Neural cell (in vitro differentiated cells): Measurements from ENCODE around the gene ZNF567. TPM values are rescaled to one million over a fixed set of nuclear protein-coding genes. Genes with fewer than 3 reads are reported as not detected.

Experiments used
- H2AFZ ChIP-seq: fragments of 200-600, 300-800 bp; sonication (generic), shearing (Covaris generic); 2 replicates; pipeline ENCODE4 v1.6.0; 2014; ENCODE audit warnings: low read depth, mild to moderate bottlenecking, antibody characterized with exemption, low read length, moderate library complexity
- H3F3A ChIP-seq: fragments of 200-600 bp; shearing (Covaris generic); 2 replicates; pipeline ENCODE4 v1.6.1; 2016; ENCODE audit warnings: mild to moderate bottlenecking, moderate library complexity, mixed read lengths, antibody characterized with exemption, low read length; ENCODE audit not compliant: insufficient read depth, poor library complexity, severe bottlenecking
- H3K27ac ChIP-seq: fragments of 200-600, 300-800 bp; sonication (generic), shearing (Covaris generic); 2 replicates; pipeline ENCODE4 v1.5.1; 2014; ENCODE audit warnings: mild to moderate bottlenecking, low read length, moderate library complexity
- H3K27me3 ChIP-seq: fragments of 300-800, 200-600 bp; sonication (generic), shearing (Covaris generic); 2 replicates; pipeline ENCODE4 v1.6.0; 2014; ENCODE audit warnings: mild to moderate bottlenecking, low read depth, low read length, moderate library complexity; ENCODE audit not compliant: insufficient read depth
- H3K36me3 ChIP-seq: fragments of 300-800, 200-600 bp; sonication (generic), shearing (Covaris generic); 2 replicates; pipeline ENCODE4 v1.5.1; 2014; ENCODE audit warnings: mild to moderate bottlenecking, antibody characterized with exemption, low read length, moderate library complexity; ENCODE audit not compliant: insufficient read depth
- H3K4me2 ChIP-seq: fragments of 300-800, 200-600 bp; sonication (generic), shearing (Covaris generic); 2 replicates; pipeline ENCODE4 v1.6.0; 2014; ENCODE audit warnings: mild to moderate bottlenecking, low read length
- H3K4me3 ChIP-seq: fragments of 300-800, 200-600 bp; sonication (generic), shearing (Covaris generic); 2 replicates; pipeline ENCODE4 v1.5.1; 2014; ENCODE audit warnings: mild to moderate bottlenecking, low read length, moderate library complexity
- H3K79me2 ChIP-seq: fragments of 200-600 bp; shearing (Covaris generic); replicated peaks from 2 replicates; pipeline ENCODE4 v1.6.0; 2014; ENCODE audit warnings: mild to moderate bottlenecking, low read length, moderate library complexity; ENCODE audit not compliant: insufficient read depth
- H3K9ac ChIP-seq: fragments of 300-800, 200-600 bp; sonication (generic), shearing (Covaris generic); 2 replicates; pipeline ENCODE4 v1.6.1; 2016; ENCODE audit warnings: mild to moderate bottlenecking, low read length, mixed read lengths
- H3K9me2 ChIP-seq: fragments of 200-600 bp; shearing (Covaris generic); 2 replicates; pipeline ENCODE4 v1.6.1; 2016; ENCODE audit warnings: mild to moderate bottlenecking, low read length, mixed read lengths; ENCODE audit not compliant: insufficient read depth
- H3K9me3 ChIP-seq: fragments of 200-600, 300-800 bp; sonication (generic), shearing (Covaris generic); 2 replicates; pipeline ENCODE4 v1.6.1; 2016; ENCODE audit warnings: mild to moderate bottlenecking, mixed run types, low read length, moderate library complexity, mixed read lengths
- H4K20me1 ChIP-seq: fragments of 200-600 bp; shearing (Covaris generic); 2 replicates; pipeline ENCODE4 v1.6.1; 2016; ENCODE audit warnings: mild to moderate bottlenecking, mixed run types; ENCODE audit not compliant: insufficient read depth
- CTCF ChIP-seq: fragments of 450-650 bp; IDR thresholded peaks from 2 replicates; pipeline ENCODE4 v1.5.1; 2014; ENCODE audit warnings: antibody characterized with exemption, mild to moderate bottlenecking, moderate library complexity; ENCODE audit not compliant: poor library complexity, severe bottlenecking
- EP300 ChIP-seq: fragments of 450-650 bp; conservative IDR thresholded peaks from 2 replicates; pipeline ENCODE4 v1.6.1; 2014; ENCODE audit warnings: antibody characterized with exemption, mild to moderate bottlenecking, moderate library complexity; ENCODE audit not compliant: poor library complexity, severe bottlenecking
- EZH2 ChIP-seq: fragments of 200-600, 300-800 bp; shearing (Covaris generic), sonication (generic); IDR thresholded peaks from 2 replicates; pipeline ENCODE4 v1.6.1; 2014; ENCODE audit warnings: antibody characterized with exemption, low read length, borderline replicate concordance, mild to moderate bottlenecking; ENCODE audit not compliant: insufficient read depth, poor library complexity, severe bottlenecking
- MXI1 ChIP-seq: fragments of 450-650 bp; conservative IDR thresholded peaks from 2 replicates; pipeline ENCODE4 v1.6.1; 2014; ENCODE audit warnings: antibody characterized with exemption, mild to moderate bottlenecking; ENCODE audit not compliant: poor library complexity, severe bottlenecking
- POLR2AphosphoS5 ChIP-seq: IDR thresholded peaks from 2 replicates; pipeline ENCODE4 v1.6.1; 2012
- RAD21 ChIP-seq: fragments of 450-650 bp; conservative IDR thresholded peaks from 2 replicates; pipeline ENCODE4 v1.6.1; 2014; ENCODE audit warnings: antibody characterized with exemption, mild to moderate bottlenecking, moderate library complexity
- REST ChIP-seq: IDR thresholded peaks from 2 replicates; pipeline ENCODE4 v1.6.1; 2012; ENCODE audit warnings: borderline replicate concordance
- SMC3 ChIP-seq: fragments of 450-650 bp; conservative IDR thresholded peaks from 2 replicates; pipeline ENCODE4 v1.6.1; 2014; ENCODE audit warnings: antibody characterized with exemption, mild to moderate bottlenecking, moderate library complexity; ENCODE audit not compliant: poor library complexity
- TAF1 ChIP-seq: IDR thresholded peaks from 2 replicates; pipeline ENCODE4 v1.6.1; 2012; ENCODE audit warnings: low read depth
- polyA plus RNA-seq: library from polyadenylated mRNA; depleted of rRNA; stranded (reverse); fragments of >200 nt; gene quantifications from 2 replicates; pipeline ENCODE4 v1.2.3, GENCODE V29; 2014

ZNF567 gene
- polyA plus RNA-seq, 1 donor from 2014 or later: 18.4 TPM

GRCh38 chr19:36745870-36746269, 58.5 kb downstream of the ZNF567 start:
- Histone ChIP-seq H2AFZ (no peak overlapping the region), H3K4me2 (no peak overlapping the region), H4K20me1 (no peaks in the 10 kb centered on the region), H3K36me3 (peaks cover 32% of the 10 kb centered on the region), H3K79me2 (no peaks in the 10 kb centered on the region), H3K9ac (no peak overlapping the region), H3K9me2 (no peaks in the 10 kb centered on the region), H3K27ac (no peak overlapping the region), H3K27me3 (no peaks in the 10 kb centered on the region), H3K4me3 (no peak overlapping the region), H3F3A (no peaks in the 10 kb centered on the region), H3K9me3 (peaks cover 45% of the 10 kb centered on the region)
- TF ChIP-seq EZH2: no peak

- H3K9ac ChIP-seq: no peak overlapping the region
- H3K79me2 ChIP-seq: no peaks in the 10 kb centered on the region
- H3K9me3 ChIP-seq: peaks cover 45% of the 10 kb centered on the region
- no peak overlapping the region for H3K4me2 ChIP-seq
- no peaks in the 10 kb centered on the region for H3K27me3 ChIP-seq
- H3K9me2 ChIP-seq: no peaks in the 10 kb centered on the region
- peaks cover 32% of the 10 kb centered on the region for H3K36me3 ChIP-seq
- H4K20me1 ChIP-seq: no peaks in the 10 kb centered on the region
- no peak overlapping the region for H2AFZ ChIP-seq
- H3F3A ChIP-seq: no peaks in the 10 kb centered on the region
- no peak overlapping the region for H3K4me3 ChIP-seq
- TF ChIP-seq SMC3 (no peak), RAD21 (no peak), REST (no peak), EZH2 (no peak), EP300 (no peak), TAF1 (no peak), CTCF (no peak), MXI1 (no peak), POLR2AphosphoS5 (no peak)
- no peak overlapping the region for H3K27ac ChIP-seq
Measured at GRCh38 chr19:36747750-36748149, 60.3 kb downstream of the ZNF567 start.
